Smooth muscle cell (in vitro differentiated cells): ENCODE results near the gene GJC2. TPM values are rescaled to one million over a fixed set of nuclear protein-coding genes. Genes with fewer than 3 reads are reported as not detected.

Experiments used
- DNase-seq: peaks from one replicate; lab custom pipeline; 2025; ENCODE audit not compliant: unreplicated experiment; lab: John Stamatoyannopoulos, UW
- H2AFZ ChIP-seq: fragments of 200-600 bp; sonication (generic); 2 replicates; pipeline ENCODE4 v1.6.0; 2016; ENCODE audit warnings: antibody characterized with exemption, low read depth, mild to moderate bottlenecking
- H3F3A ChIP-seq: fragments of 200-600 bp; sonication (generic); 2 replicates; pipeline ENCODE4 v1.6.0; 2017; ENCODE audit warnings: antibody characterized with exemption, low read depth
- H3K27ac ChIP-seq: fragments of 200-600 bp; sonication (generic); 2 replicates; pipeline ENCODE4 v1.5.1; 2016; ENCODE audit warnings: low read depth, mild to moderate bottlenecking
- H3K27me3 ChIP-seq: fragments of 200-600 bp; sonication (generic); 2 replicates; pipeline ENCODE4 v1.6.1; 2016; ENCODE audit warnings: low read depth, mild to moderate bottlenecking
- H3K36me3 ChIP-seq: fragments of 200-600 bp; sonication (generic); 2 replicates; pipeline ENCODE4 v1.5.1; 2016; ENCODE audit warnings: low read depth
- H3K4me1 ChIP-seq: fragments of 200-600 bp; sonication (generic); 2 replicates; pipeline ENCODE4 v1.5.1; 2016; ENCODE audit warnings: low read depth
- H3K4me2 ChIP-seq: fragments of 200-600 bp; sonication (generic); 2 replicates; pipeline ENCODE4 v1.6.0; 2016; ENCODE audit warnings: mild to moderate bottlenecking
- H3K4me3 ChIP-seq: fragments of 200-600 bp; sonication (generic); 2 replicates; pipeline ENCODE4 v1.5.1; 2016; ENCODE audit warnings: mild to moderate bottlenecking
- H3K79me2 ChIP-seq: fragments of 200-600 bp; sonication (generic); 2 replicates; pipeline ENCODE4 v1.6.0; 2016; ENCODE audit warnings: low read depth, mild to moderate bottlenecking
- H3K9ac ChIP-seq: fragments of 200-600 bp; sonication (generic); 2 replicates; pipeline ENCODE4 v1.6.0; 2016; ENCODE audit warnings: low read depth
- H3K9me3 ChIP-seq: fragments of 200-600 bp; sonication (generic); replicated peaks from 2 replicates; pipeline ENCODE4 v1.5.1; 2016; ENCODE audit warnings: low read depth
- H4K20me1 ChIP-seq: fragments of 200-600 bp; sonication (generic); 2 replicates; pipeline ENCODE4 v1.6.0; 2016; ENCODE audit warnings: low read depth
- CTCF ChIP-seq: fragments of 200-600 bp; sonication (generic); IDR thresholded peaks from 2 replicates; pipeline ENCODE4 v1.5.1; 2017; ENCODE audit warnings: borderline replicate concordance, mild to moderate bottlenecking, antibody characterized with exemption; ENCODE audit not compliant: insufficient read depth, poor library complexity, severe bottlenecking
- WGBS: methylation state at CpG from one replicate; pipeline ENCODE4 v1.1.7; 2016; ENCODE audit warnings: low lambda C conversion rate; 5-methylcytosine and 5-hydroxymethylcytosine counted together
- polyA plus RNA-seq: library from polyadenylated mRNA; unstranded; fragments of >200 nt; fragmentation: Nextera tagmentation; extraction: Ambion mirVana; gene quantifications from 2 replicates; pipeline ENCODE4 v1.2.1, GENCODE V29; 2016
- total RNA-seq: library from RNA; depleted of rRNA; stranded (reverse); fragments of >200 nt; gene quantifications from 2 replicates; pipeline ENCODE4 v1.2.3, GENCODE V29; 2014

Gene GJC2
- total and polyA plus RNA-seq, 2 experiments from 2014 or later = 0.29 TPM; not detected in 1

- TF ChIP-seq CTCF = no peak
- no peak overlapping the region for H3K4me3 ChIP-seq
Observed at GRCh38 chr1:228112167-228112566, 37.6 kb upstream of the GJC2 start.

DNA sequence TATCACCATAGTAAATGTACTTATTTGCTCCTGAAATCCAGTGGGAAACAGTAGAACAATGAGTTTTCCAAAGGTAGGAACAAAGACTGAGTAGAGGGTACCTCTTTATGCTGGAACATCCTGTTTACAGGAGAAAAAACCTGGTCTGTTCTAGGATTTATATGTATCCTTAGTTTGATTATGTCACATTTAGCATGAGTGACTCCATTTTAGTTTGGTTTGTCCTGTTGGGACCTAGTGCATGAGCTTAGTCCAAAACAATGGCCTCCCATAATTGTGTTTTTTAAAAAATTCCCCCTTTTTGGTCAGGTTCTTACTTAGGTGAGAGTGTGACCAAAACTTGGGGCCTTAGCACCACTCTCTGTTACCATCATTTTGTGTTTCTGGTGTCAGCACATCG lies 37.1 kb upstream of the GJC2 start:
- no peaks in the 10 kb centered on the region for H3F3A ChIP-seq
- H3K4me2 ChIP-seq = no peak overlapping the region
- no peak overlapping the region for H3K4me3 ChIP-seq
- no peak for DNase-seq
- H3K27ac ChIP-seq = no peak overlapping the region
- no peaks in the 10 kb centered on the region for H3K27me3 ChIP-seq
- no peak for TF ChIP-seq CTCF
- H3K9ac ChIP-seq = no peak overlapping the region
- no peaks in the 10 kb centered on the region for H4K20me1 ChIP-seq
- H3K4me1 ChIP-seq = peaks cover 6% of the 10 kb centered on the region
- H2AFZ ChIP-seq = no peak overlapping the region
- 70% methylated on average over 1 of the region's 1 CpG for WGBS
- H3K79me2 ChIP-seq = peaks cover 11% of the 10 kb centered on the region
- H3K9me3 ChIP-seq = no peaks in the 10 kb centered on the region
- H3K36me3 ChIP-seq = no peaks in the 10 kb centered on the region

More at GRCh38 chr1:228112167-228112566, 37.6 kb upstream of the GJC2 start:
- H3K36me3 ChIP-seq = no peaks in the 10 kb centered on the region
- no peaks in the 10 kb centered on the region for H3F3A ChIP-seq
- H3K4me1 ChIP-seq = peaks cover 6% of the 10 kb centered on the region
- no peak overlapping the region for H3K27ac ChIP-seq
- peaks cover 11% of the 10 kb centered on the region for H3K79me2 ChIP-seq
- no peak for DNase-seq
- H4K20me1 ChIP-seq = no peaks in the 10 kb centered on the region
- H3K4me2 ChIP-seq = no peak overlapping the region
- no peaks in the 10 kb centered on the region for H3K27me3 ChIP-seq
- H3K9ac ChIP-seq = no peak overlapping the region
- no peaks in the 10 kb centered on the region for H3K9me3 ChIP-seq
- H2AFZ ChIP-seq = no peak overlapping the region
- 96% methylated on average over 7 of the region's 7 CpGs for WGBS

DNA sequence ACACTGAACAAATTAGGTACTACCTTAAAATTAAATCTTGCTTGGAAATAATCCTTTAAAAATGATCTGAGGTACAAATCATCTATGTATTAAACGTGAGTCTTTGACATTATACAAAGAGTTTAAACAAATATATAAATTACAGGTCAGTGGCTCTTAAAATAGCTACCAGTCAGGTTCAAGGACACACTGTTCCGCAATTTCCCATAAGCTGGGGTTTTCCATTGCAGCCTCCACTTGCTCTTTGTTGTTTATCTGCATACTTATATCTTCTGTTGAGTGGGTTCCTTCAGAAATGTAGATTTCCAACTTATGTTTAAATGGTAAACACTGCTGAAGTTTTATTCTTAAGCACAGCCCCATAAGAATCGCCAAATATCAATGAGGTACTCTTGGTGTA lies 34.9 kb upstream of the GJC2 start:
- Histone ChIP-seq H2AFZ (no peak overlapping the region), H3F3A (no peaks in the 10 kb centered on the region), H3K36me3 (peaks cover 4% of the 10 kb centered on the region), H4K20me1 (no peaks in the 10 kb centered on the region), H3K27me3 (no peaks in the 10 kb centered on the region), H3K9me3 (no peaks in the 10 kb centered on the region), H3K79me2 (no peaks in the 10 kb centered on the region), H3K4me1 (no peaks in the 10 kb centered on the region), H3K27ac (no peak overlapping the region), H3K9ac (no peak overlapping the region), H3K4me3 (no peak overlapping the region), H3K4me2 (no peak overlapping the region)
- no peak for DNase-seq
- no peak for TF ChIP-seq CTCF
- 83% methylated on average over 3 of the region's 3 CpGs for WGBS

DNA sequence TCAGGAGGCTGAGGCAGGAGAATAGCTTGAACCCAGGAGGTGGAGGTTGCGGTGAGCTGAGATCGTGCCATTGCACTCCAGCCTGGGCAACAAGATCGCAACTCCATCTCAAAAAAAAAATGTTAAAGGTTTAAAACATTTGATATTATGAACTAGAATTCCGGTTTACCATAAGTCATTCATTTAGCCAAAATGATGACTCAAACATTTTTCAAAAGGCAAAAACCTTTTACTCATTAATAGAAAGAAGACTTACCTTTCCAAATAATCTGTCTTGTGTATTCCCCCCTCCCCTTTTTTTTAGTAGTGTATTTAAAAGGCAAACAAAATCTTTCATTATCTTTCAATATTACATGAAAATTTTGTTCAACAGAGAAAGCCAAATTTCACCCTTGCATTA lies 32.4 kb upstream of the GJC2 start:
- H3K4me3 ChIP-seq = no peak overlapping the region
- peaks cover 4% of the 10 kb centered on the region for H3K36me3 ChIP-seq
- no peak overlapping the region for H3K27ac ChIP-seq
- H3K9me3 ChIP-seq = no peaks in the 10 kb centered on the region
- H3F3A ChIP-seq = no peaks in the 10 kb centered on the region
- no peaks in the 10 kb centered on the region for H4K20me1 ChIP-seq
- H3K4me2 ChIP-seq = no peak overlapping the region
- TF ChIP-seq CTCF = no peak
- no peaks in the 10 kb centered on the region for H3K4me1 ChIP-seq
- H3K27me3 ChIP-seq = no peaks in the 10 kb centered on the region
- no peak overlapping the region for H2AFZ ChIP-seq
- DNase-seq = no peak
- WGBS = 96% methylated on average over 4 of the region's 4 CpGs
- H3K9ac ChIP-seq = no peak overlapping the region
- H3K79me2 ChIP-seq = no peaks in the 10 kb centered on the region
